ENCODE measurements around the gene MORN5.

DNA sequence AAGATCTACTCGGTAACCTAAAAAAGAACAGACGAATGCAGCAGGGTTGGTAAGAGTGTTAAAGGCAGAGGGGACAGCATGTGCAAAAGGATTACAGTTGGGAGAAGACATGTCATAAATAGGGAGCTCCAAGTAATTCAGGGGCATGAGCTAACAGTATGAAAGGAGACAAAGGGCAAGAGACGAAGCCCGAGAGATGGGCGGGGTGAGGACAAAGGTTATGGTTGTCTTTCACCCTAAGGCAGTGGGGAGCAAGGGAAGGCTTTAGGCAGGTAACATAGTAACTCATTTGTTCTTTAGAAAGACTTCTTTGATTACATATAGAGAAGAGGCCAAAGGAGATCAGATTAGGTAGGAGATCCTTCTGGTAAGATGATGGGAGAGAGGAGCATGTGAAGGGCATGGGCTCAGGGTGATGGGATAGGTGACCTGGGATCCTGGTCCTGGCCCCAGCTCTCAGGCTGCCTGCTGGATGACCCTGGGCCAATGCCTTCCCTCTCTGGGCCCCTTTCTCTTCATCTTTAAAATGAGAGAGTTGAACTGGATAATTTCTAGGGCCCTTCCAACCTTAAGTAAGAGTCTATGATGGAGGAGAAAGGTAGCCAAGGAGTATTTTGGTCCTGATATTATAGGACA is 19.5 kb downstream of the MORN5 start:
- TF ChIP-seq, protein P1, sequence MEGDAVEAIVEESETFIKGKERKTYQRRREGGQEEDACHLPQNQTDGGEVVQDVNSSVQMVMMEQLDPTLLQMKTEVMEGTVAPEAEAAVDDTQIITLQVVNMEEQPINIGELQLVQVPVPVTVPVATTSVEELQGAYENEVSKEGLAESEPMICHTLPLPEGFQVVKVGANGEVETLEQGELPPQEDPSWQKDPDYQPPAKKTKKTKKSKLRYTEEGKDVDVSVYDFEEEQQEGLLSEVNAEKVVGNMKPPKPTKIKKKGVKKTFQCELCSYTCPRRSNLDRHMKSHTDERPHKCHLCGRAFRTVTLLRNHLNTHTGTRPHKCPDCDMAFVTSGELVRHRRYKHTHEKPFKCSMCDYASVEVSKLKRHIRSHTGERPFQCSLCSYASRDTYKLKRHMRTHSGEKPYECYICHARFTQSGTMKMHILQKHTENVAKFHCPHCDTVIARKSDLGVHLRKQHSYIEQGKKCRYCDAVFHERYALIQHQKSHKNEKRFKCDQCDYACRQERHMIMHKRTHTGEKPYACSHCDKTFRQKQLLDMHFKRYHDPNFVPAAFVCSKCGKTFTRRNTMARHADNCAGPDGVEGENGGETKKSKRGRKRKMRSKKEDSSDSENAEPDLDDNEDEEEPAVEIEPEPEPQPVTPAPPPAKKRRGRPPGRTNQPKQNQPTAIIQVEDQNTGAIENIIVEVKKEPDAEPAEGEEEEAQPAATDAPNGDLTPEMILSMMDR (IDR thresholded peaks at IDR 0.05), result no peak
- no peak for TF ChIP-seq EP300 (IDR thresholded peaks at IDR 0.05; ENCODE audit: low read depth)

Measured in transverse colon (tissue), 3 donors.